Heart left ventricle (tissue), 13 donors: ENCODE measurements around the gene ATXN2.

Experiments used
- POLR2A ChIP-seq, 2 donors: fragments of 450-650 bp; IDR thresholded peaks; one replicate each; pipeline ENCODE4 v1.6.1; 2017; ENCODE audit warnings: antibody characterized with exemption in 2 of 2, mild to moderate bottlenecking in 2 of 2, moderate library complexity in 2 of 2
- TF ChIP-seq, protein P1 (sequence below), 12 donors: fragments of 200-600 bp; sonication (generic) in 4 of 12; IDR thresholded peaks; one replicate each; pipeline versions ENCODE4 v1.5.0 to v1.8.0; 2018 to 2022; ENCODE audit warnings: antibody characterized with exemption in 12 of 12, mild to moderate bottlenecking in 5 of 12
- donor health status: ischemic (EF 13 %, LVEDD 7.1; RV severe dilation, severe dysfunction).
- donor health status: DM: no; HTN: yes; CAD: no.
- donor health status: DM: no; HTN: no; CAD: no.
- donor health status: ischemic (EF 25% LVEDD 6.9; RV normal size, moderate dysfunction).
- donor health status: ischemic (EF 25% LVEDD 5.7; RV mildly dilated, moderate dysfunction).
- donor health status: ischemic (EF 35%, LVEDD 5.7; RV mildly dilated, moderate dysfunction).
- donor health status: nonischemic (EF 11% LVEDD 7.7; RV severe dilation, severe dysfunction).
- donor health status: DM: yes; HTN: yes; CAD: no.
- donor health status: PGD.
- donor health status: ischemic (EF 29% LVEDD 5.4; RV normal size, mild dysfunction).
- donor health status: nonischemic (EF 23%, LVEDD 6.1; RV moderate dilation, normal function).

GRCh38 chr12:111444925-111445725 is 154.0 kb downstream of the ATXN2 start:
- TF ChIP-seq, protein P1, sequence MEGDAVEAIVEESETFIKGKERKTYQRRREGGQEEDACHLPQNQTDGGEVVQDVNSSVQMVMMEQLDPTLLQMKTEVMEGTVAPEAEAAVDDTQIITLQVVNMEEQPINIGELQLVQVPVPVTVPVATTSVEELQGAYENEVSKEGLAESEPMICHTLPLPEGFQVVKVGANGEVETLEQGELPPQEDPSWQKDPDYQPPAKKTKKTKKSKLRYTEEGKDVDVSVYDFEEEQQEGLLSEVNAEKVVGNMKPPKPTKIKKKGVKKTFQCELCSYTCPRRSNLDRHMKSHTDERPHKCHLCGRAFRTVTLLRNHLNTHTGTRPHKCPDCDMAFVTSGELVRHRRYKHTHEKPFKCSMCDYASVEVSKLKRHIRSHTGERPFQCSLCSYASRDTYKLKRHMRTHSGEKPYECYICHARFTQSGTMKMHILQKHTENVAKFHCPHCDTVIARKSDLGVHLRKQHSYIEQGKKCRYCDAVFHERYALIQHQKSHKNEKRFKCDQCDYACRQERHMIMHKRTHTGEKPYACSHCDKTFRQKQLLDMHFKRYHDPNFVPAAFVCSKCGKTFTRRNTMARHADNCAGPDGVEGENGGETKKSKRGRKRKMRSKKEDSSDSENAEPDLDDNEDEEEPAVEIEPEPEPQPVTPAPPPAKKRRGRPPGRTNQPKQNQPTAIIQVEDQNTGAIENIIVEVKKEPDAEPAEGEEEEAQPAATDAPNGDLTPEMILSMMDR (IDR thresholded peaks at IDR 0.05), result peak in 3 of 12 donors; percentile 9 to 17 (median 12)
- TF ChIP-seq POLR2A (IDR thresholded peaks at IDR 0.05), result no peak
